Panc1 (cell line): ENCODE data around the gene SULT1E1. TPM values are rescaled to one million over a fixed set of nuclear protein-coding genes. Genes with fewer than 3 reads are reported as not detected.

Experiments
- ATAC-seq: fragments of 200-7000 bp; cut with Tn5 transposase; 2 replicates; pipeline ENCODE4 v1.9.1; 2020; ENCODE audit warnings: mild to moderate bottlenecking, moderate library complexity
- BruUV-seq: library from RNA; stranded (reverse); fragments of 400-500 nt; replicated peaks from 2 replicates; lab custom pipeline; 2021; lab: Mats Ljungman, UMichigan
- CTCF ChIA-PET: fragments of 300-600 bp; sonication (Branson Sonifier 250); formaldehyde crosslinking; loops from one replicate; lab custom pipeline; 2022; ENCODE audit warnings: antibody characterized with exemption; lab: Charles Lee
- POLR2A ChIA-PET: fragments of 300-600 bp; sonication (Branson Sonifier 250); formaldehyde crosslinking; loops from one replicate; lab custom pipeline; 2022; ENCODE audit warnings: antibody characterized with exemption; lab: Charles Lee
- DNase-seq: peaks from one replicate; pipeline ENCODE4 v3.0.0-alpha.2; 2010; ENCODE audit warnings: low read depth, low spot score
- H3K27ac ChIP-seq: 2 replicates; pipeline ENCODE4 v1.5.1; 2011; ENCODE audit warnings: mild to moderate bottlenecking, low read length, inconsistent platforms
- H3K27me3 ChIP-seq: fragments of 200-500 bp; sonication (Bioruptor generic); 2 replicates; pipeline ENCODE4 v1.6.0; 2014; ENCODE audit warnings: low read length, inconsistent platforms; ENCODE audit not compliant: control insufficient read depth, insufficient read depth
- H3K36me3 ChIP-seq: fragments of 200-500 bp; sonication (Bioruptor generic); 2 replicates; pipeline ENCODE4 v1.5.1; 2014; ENCODE audit warnings: inconsistent platforms, mild to moderate bottlenecking, low read length, moderate library complexity; ENCODE audit not compliant: control insufficient read depth, insufficient read depth
- H3K4me1 ChIP-seq: 2 replicates; pipeline ENCODE4 v1.5.1; 2011; ENCODE audit warnings: inconsistent platforms, mild to moderate bottlenecking, low read length, moderate library complexity; ENCODE audit not compliant: control insufficient read depth, insufficient read depth
- H3K4me3 ChIP-seq, 2 experiments: 2 replicates each; pipeline ENCODE4 v1.5.1; 2011 to 2012; ENCODE audit warnings: low read depth in 2 of 2, low read length in 2 of 2, mild to moderate bottlenecking in 2 of 2, inconsistent platforms in 1 of 2, moderate library complexity in 1 of 2
- H3K9me3 ChIP-seq: fragments of 200-500 bp; sonication (Bioruptor generic); 2 replicates; pipeline ENCODE4 v1.5.1; 2014; ENCODE audit warnings: low read depth, mild to moderate bottlenecking, inconsistent platforms, low read length, moderate library complexity; ENCODE audit not compliant: control insufficient read depth, insufficient read depth
- POLR2AphosphoS5 ChIP-seq: IDR thresholded peaks from 2 replicates; pipeline ENCODE4 v1.6.1; 2012; ENCODE audit warnings: mild to moderate bottlenecking, low read depth, low read length, moderate library complexity
- REST ChIP-seq, 2 experiments: IDR thresholded peaks; 2 replicates each; pipeline ENCODE4 v1.6.1; 2011 to 2012; ENCODE audit warnings: low read depth in 2 of 2, control low read depth in 1 of 2, low read length in 1 of 2, mild to moderate bottlenecking in 1 of 2, moderate library complexity in 1 of 2; ENCODE audit not compliant: insufficient read depth in 1 of 2
- SIN3A ChIP-seq: IDR thresholded peaks from 2 replicates; pipeline ENCODE4 v1.6.1; 2012; ENCODE audit warnings: low read depth, mild to moderate bottlenecking, low read length, moderate library complexity, borderline replicate concordance; ENCODE audit not compliant: insufficient read depth
- TCF7L2 ChIP-seq: IDR thresholded peaks from 2 replicates; pipeline ENCODE4 v1.6.1; 2011; ENCODE audit warnings: mild to moderate bottlenecking, low read depth, low read length, inconsistent platforms
- in situ Hi-C: cut with HindIII; loops from 2 replicates; pipeline ENCODE4 v1.10.0; 2016; ENCODE audit warnings: low sequenced_read_pairs, low pct_unique_long_range_greater_than_20kb
- intact Hi-C: fragments of 100-400 bp; cut with micrococcal nuclease; formaldehyde crosslinking; loops from one replicate; pipeline ENCODE4 v1.10.0; 2022; ENCODE audit not compliant: unreplicated experiment
- total RNA-seq: library from RNA; stranded (reverse); gene quantifications from one replicate; pipeline ENCODE4 v1.2.1, GENCODE V29; 2021; ENCODE audit not compliant: unreplicated experiment
- TF ChIP-seq, protein P1 (sequence below): fragments of 450-650 bp; IDR thresholded peaks from 2 replicates; pipeline ENCODE4 v1.5.1; 2017; ENCODE audit warnings: mild to moderate bottlenecking

SULT1E1 gene
- total RNA-seq, 1 experiment from 2014 or later, result not detected

- H3K9me3 ChIP-seq, result no peaks in the 10 kb centered on the region
- intact Hi-C loops (no loop called here), in situ Hi-C loops (no loop called here)
- no peak for ATAC-seq
- CTCF ChIA-PET, result no interaction called here
- no peak for TF ChIP-seq POLR2AphosphoS5
- TF ChIP-seq TCF7L2, result no peak
- TF ChIP-seq, protein P1, sequence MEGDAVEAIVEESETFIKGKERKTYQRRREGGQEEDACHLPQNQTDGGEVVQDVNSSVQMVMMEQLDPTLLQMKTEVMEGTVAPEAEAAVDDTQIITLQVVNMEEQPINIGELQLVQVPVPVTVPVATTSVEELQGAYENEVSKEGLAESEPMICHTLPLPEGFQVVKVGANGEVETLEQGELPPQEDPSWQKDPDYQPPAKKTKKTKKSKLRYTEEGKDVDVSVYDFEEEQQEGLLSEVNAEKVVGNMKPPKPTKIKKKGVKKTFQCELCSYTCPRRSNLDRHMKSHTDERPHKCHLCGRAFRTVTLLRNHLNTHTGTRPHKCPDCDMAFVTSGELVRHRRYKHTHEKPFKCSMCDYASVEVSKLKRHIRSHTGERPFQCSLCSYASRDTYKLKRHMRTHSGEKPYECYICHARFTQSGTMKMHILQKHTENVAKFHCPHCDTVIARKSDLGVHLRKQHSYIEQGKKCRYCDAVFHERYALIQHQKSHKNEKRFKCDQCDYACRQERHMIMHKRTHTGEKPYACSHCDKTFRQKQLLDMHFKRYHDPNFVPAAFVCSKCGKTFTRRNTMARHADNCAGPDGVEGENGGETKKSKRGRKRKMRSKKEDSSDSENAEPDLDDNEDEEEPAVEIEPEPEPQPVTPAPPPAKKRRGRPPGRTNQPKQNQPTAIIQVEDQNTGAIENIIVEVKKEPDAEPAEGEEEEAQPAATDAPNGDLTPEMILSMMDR, result no peak
- no peak for TF ChIP-seq REST (IDR thresholded peaks at IDR 0.05; ENCODE audit: insufficient read depth in 1 of 2, low read depth in 2 of 2, low read length in 1 of 2)
- TF ChIP-seq SIN3A, result no peak
- no peak overlapping the region for H3K27ac ChIP-seq
- DNase-seq, result no peak
- no peaks in the 10 kb centered on the region for H3K4me1 ChIP-seq
- H3K4me3 ChIP-seq, result no peak overlapping the region
- no peaks in the 10 kb centered on the region for H3K27me3 ChIP-seq
- POLR2A ChIA-PET, result no interaction called here
- H3K36me3 ChIP-seq, result no peaks in the 10 kb centered on the region
- BruUV-seq, result no TSS peak
These were observed 15.6 kb upstream of the SULT1E1 start for GRCh38 chr4:69875576-69875975.

DNA sequence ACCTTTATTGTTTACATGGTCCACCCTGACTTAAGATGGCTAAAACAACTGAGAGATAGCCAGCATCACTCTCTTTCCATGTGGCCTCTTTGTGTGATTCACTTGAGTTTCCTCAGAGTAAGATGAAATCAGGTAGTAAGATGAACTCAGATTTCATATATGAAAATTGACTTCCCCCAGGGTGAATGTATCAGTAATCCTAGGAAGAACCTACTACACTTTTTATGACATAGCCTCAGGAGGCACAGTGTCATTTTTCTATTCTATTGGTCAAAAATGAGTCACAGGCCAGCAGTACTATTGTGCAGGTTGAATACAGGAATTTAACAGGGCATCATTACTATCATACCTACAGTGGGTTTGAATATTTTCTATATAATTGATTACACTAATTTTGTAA is 14.6 kb upstream of the SULT1E1 start:
- ChIA-PET POLR2A (no interaction called here), CTCF (no interaction called here)
- H3K4me3 ChIP-seq, result no peak overlapping the region
- no peak overlapping the region for H3K27ac ChIP-seq
- H3K4me1 ChIP-seq, result no peaks in the 10 kb centered on the region
- no peaks in the 10 kb centered on the region for H3K27me3 ChIP-seq
- in situ Hi-C loops, result no loop called here
- TF ChIP-seq, protein P1, result no peak
- intact Hi-C loops, result no loop called here
- no peaks in the 10 kb centered on the region for H3K9me3 ChIP-seq
- no peak for DNase-seq
- BruUV-seq, result no TSS peak
- no peaks in the 10 kb centered on the region for H3K36me3 ChIP-seq
- no peak for ATAC-seq

GRCh38 chr4:69861756-69862155 is 1.8 kb upstream of the SULT1E1 start:
- ATAC-seq (no peak), DNase-seq (no peak)
- Histone ChIP-seq H3K27me3 (no peaks in the 10 kb centered on the region), H3K4me1 (no peaks in the 10 kb centered on the region), H3K4me3 (no peak overlapping the region), H3K9me3 (no peaks in the 10 kb centered on the region), H3K27ac (no peak overlapping the region), H3K36me3 (no peaks in the 10 kb centered on the region)
- TF ChIP-seq POLR2AphosphoS5, result no peak
- no peak for TF ChIP-seq REST (IDR thresholded peaks at IDR 0.05; ENCODE audit: insufficient read depth in 1 of 2, low read depth in 2 of 2, low read length in 1 of 2)
- TF ChIP-seq, protein P1, result no peak
- no peak for TF ChIP-seq TCF7L2
- no peak for TF ChIP-seq SIN3A
- intact Hi-C loops, result no loop called here
- BruUV-seq, result no TSS peak
- ChIA-PET CTCF (no interaction called here), POLR2A (no interaction called here)
- in situ Hi-C loops, result no loop called here
